ENCODE results near the gene BCL2L2.
"Not testable (repeated sequence)": the region's sequence is repeated elsewhere in the genome, so short reads cannot be mapped to it uniquely, and the experiment has no call there.

The BCL2L2 gene

GRCh38 chr14:23324455-23324846, 17.8 kb downstream of the BCL2L2 start:
- no peak for DNase-seq (ENCODE audit: low read depth in 2 of 2)

GRCh38 chr14:23324993-23325392, 18.4 kb downstream of the BCL2L2 start:
- DNase-seq (ENCODE audit: low read depth in 2 of 2) = no peak

GRCh38 chr14:23325746-23326145, 19.1 kb downstream of the BCL2L2 start:
- DNase-seq (ENCODE audit: low read depth in 2 of 2) = not testable (repeated sequence)

- DNase-seq (ENCODE audit: low read depth in 2 of 2) = no peak
These were observed 20.1 kb downstream of the BCL2L2 start for GRCh38 chr14:23326491-23327332.

- peak; percentile 45 to 66 for DNase-seq (ENCODE audit: low read depth in 2 of 2)
These were observed 21.5 kb downstream of the BCL2L2 start for GRCh38 chr14:23327947-23328744.

- DNase-seq (ENCODE audit: low read depth in 2 of 2) = no peak
These were observed 29.0 kb downstream of the BCL2L2 start for GRCh38 chr14:23335623-23336022.

- no peak for DNase-seq (ENCODE audit: low read depth in 2 of 2)
These were observed 33.1 kb downstream of the BCL2L2 start for GRCh38 chr14:23339506-23340268.

- DNase-seq (ENCODE audit: low read depth in 2 of 2) = no peak
These were observed 37.8 kb downstream of the BCL2L2 start for GRCh38 chr14:23344481-23344880.

GRCh38 chr14:23345987-23346692, 39.5 kb downstream of the BCL2L2 start:
- no peak for DNase-seq (ENCODE audit: low read depth in 2 of 2)

- no peak for DNase-seq (ENCODE audit: low read depth in 2 of 2)
These were observed 40.2 kb downstream of the BCL2L2 start for GRCh38 chr14:23346693-23347405.

GRCh38 chr14:23347406-23348296, 41.0 kb downstream of the BCL2L2 start:
- no peak for DNase-seq (ENCODE audit: low read depth in 2 of 2)

GRCh38 chr14:23348297-23348655, 41.6 kb downstream of the BCL2L2 start:
- DNase-seq (ENCODE audit: low read depth in 2 of 2) = no peak

- DNase-seq (ENCODE audit: low read depth in 2 of 2) = no peak
These were observed 42.7 kb downstream of the BCL2L2 start for GRCh38 chr14:23349156-23349845.

GRCh38 chr14:23351681-23352505, 45.3 kb downstream of the BCL2L2 start:
- DNase-seq (ENCODE audit: low read depth in 2 of 2) = no peak

GRCh38 chr14:23352506-23353432, 46.1 kb downstream of the BCL2L2 start, which contains the start of gene SLC22A17:
TSS of gene SLC22A17 (minus strand) at chr14:23352887.
- peak; percentile 14 to 38 for DNase-seq (ENCODE audit: low read depth in 2 of 2)

- DNase-seq (ENCODE audit: low read depth in 2 of 2) = no peak
These were observed 46.8 kb downstream of the BCL2L2 start for GRCh38 chr14:23353433-23353780.

- no peak for DNase-seq (ENCODE audit: low read depth in 2 of 2)
These were observed 48.4 kb downstream of the BCL2L2 start for GRCh38 chr14:23354990-23355389.
